Stimulated activated CD8-positive, alpha-beta memory T cell treated with anti-CD3 and anti-CD28 coated beads, Interleukin-12 subunit alpha, Interleukin-12 subunit beta, amount 100 ng/mL, for 1 hour (primary cell): Measurements from ENCODE around the gene PRKCQ.
"Not testable (repeated sequence)": the region's sequence is repeated elsewhere in the genome, so short reads cannot be mapped to it uniquely, and the experiment has no call there.

ENCODE experiments used
- DNase-seq: peaks from one replicate; pipeline ENCODE4 v3.0.0-alpha.2; 2020; ENCODE audit warnings: low read depth

Gene PRKCQ

GRCh38 chr10:6384031-6384430 lies 196.0 kb downstream of the PRKCQ start:
- DNase-seq = no peak

GRCh38 chr10:6383096-6383812 lies 196.8 kb downstream of the PRKCQ start:
- no peak for DNase-seq

- DNase-seq = no peak
Measured at GRCh38 chr10:6382081-6382480, 198.0 kb downstream of the PRKCQ start.

GRCh38 chr10:6380478-6380877 lies 199.6 kb downstream of the PRKCQ start:
- DNase-seq = not testable (repeated sequence)

- DNase-seq = no peak
Measured at GRCh38 chr10:6379015-6379776, 200.9 kb downstream of the PRKCQ start.
